ENCODE results near the gene ITSN2. TPM values are rescaled to one million over a fixed set of nuclear protein-coding genes. Genes with fewer than 3 reads are reported as not detected.

Gene ITSN2
- total RNA-seq, 1 experiment from 2014 or later = 26.5 TPM

- Histone ChIP-seq H3K9me2 (ENCODE audit: insufficient read depth) (no peaks in the 10 kb centered on the region), H3K27ac (ENCODE audit: low read depth, low read length) (no peak overlapping the region), H3K27me3 (ENCODE audit: insufficient read depth, low read length) (no peaks in the 10 kb centered on the region), H4K20me1 (ENCODE audit: insufficient read depth) (no peaks in the 10 kb centered on the region), H3K4me1 (ENCODE audit: control insufficient read depth in 1 of 2, insufficient read depth in 2 of 2, low read length in 2 of 2) (no peaks in the 10 kb centered on the region), H3K9me3 (ENCODE audit: control insufficient read depth in 1 of 2, insufficient read depth in 1 of 2, low read depth in 1 of 2, low read length in 2 of 2) (no peaks in the 10 kb centered on the region), H2AFZ (ENCODE audit: low read depth, low read length, poor library complexity, severe bottlenecking) (no peak overlapping the region), H3K36me3 (ENCODE audit: control insufficient read depth in 1 of 2, insufficient read depth in 2 of 2, low read length in 2 of 2) (no peaks in the 10 kb centered on the region), H3K4me2 (ENCODE audit: low read length) (no peak overlapping the region), H3K4me3 (replicated peaks in 1 of 2; ENCODE audit: low read depth in 1 of 2, low read length in 2 of 2) (no peak overlapping the region), H3K9ac (ENCODE audit: low read length) (no peak overlapping the region), H3K79me2 (ENCODE audit: insufficient read depth, low read length) (no peaks in the 10 kb centered on the region)
- ChIA-PET RAD21 (ENCODE audit: low non-redundant PET in 1 of 2, low total read pairs in 2 of 2, uncharacterized antibody in 2 of 2, unreplicated experiment in 2 of 2) (no interaction called here), CTCF (no interaction called here), POLR2A (no interaction called here)
- BruUV-seq (replicated peaks) = no TSS peak
- DNase-seq (ENCODE audit: low read depth, low spot score) (no peak), ATAC-seq (no peak)
- intact Hi-C loops (cut with micrococcal nuclease) = no loop called here
- TF ChIP-seq TCF7L2 (IDR thresholded peaks at IDR 0.05; ENCODE audit: borderline replicate concordance, extremely low read depth, insufficient read depth, insufficient read length) = no peak
- TF ChIP-seq EZH2 (IDR thresholded peaks at IDR 0.05) = no peak
- TF ChIP-seq RAD21 (IDR thresholded peaks at IDR 0.05; ENCODE audit: low read depth) = no peak
- no peak for TF ChIP-seq CTCF (IDR thresholded peaks at IDR 0.05 in 2 of 3, conservative IDR thresholded peaks at IDR 0.05 in 1 of 3; ENCODE audit: borderline replicate concordance in 1 of 3, insufficient read depth in 1 of 3, low read depth in 2 of 3, low read length in 2 of 3)
- TF ChIP-seq POLR2A (IDR thresholded peaks at IDR 0.05; ENCODE audit: borderline replicate concordance, extremely low read depth, insufficient read depth, insufficient read length) = no peak
- TF ChIP-seq MAX (IDR thresholded peaks at IDR 0.05) = no peak
- TF ChIP-seq CBX3 (IDR thresholded peaks at IDR 0.05; ENCODE audit: low read depth) = no peak
- TF ChIP-seq ZFX (IDR thresholded peaks at IDR 0.05) = no peak
- no peak for TF ChIP-seq ZNF274 (IDR thresholded peaks at IDR 0.05; ENCODE audit: low read depth, low read length)
- no peak for TF ChIP-seq ELF1 (IDR thresholded peaks at IDR 0.05; ENCODE audit: borderline replicate concordance, low read depth)
- no peak for TF ChIP-seq YY1 (IDR thresholded peaks at IDR 0.05; ENCODE audit: extremely low read depth, insufficient replicate concordance, low read depth, low read length)
- no peak for TF ChIP-seq SIN3A (IDR thresholded peaks at IDR 0.05; ENCODE audit: low read depth)
- TF ChIP-seq EZH2phosphoT487 (IDR thresholded peaks at IDR 0.05; ENCODE audit: borderline replicate concordance) = no peak
These were observed 87.4 kb downstream of the ITSN2 start for GRCh38 chr2:24272907-24273306.

All from HCT116 (cell line).